CD4-positive, CD25-positive, alpha-beta regulatory T cell (primary cell): ENCODE results near the gene SV2B. TPM values are rescaled to one million over a fixed set of nuclear protein-coding genes. Genes with fewer than 3 reads are reported as not detected.
A peak's percentile ranks its signal among the peaks of the same experiment; 100 is the strongest.

ENCODE experiments used
- ATAC-seq, 2 donors: fragments of 150-1000 bp; cut with Tn5 transposase; one replicate each; pipeline ENCODE4 v1.10.0; 2021; ENCODE audit warnings: low read depth in 2 of 2, moderate number of reproducible peaks in 2 of 2, moderate library complexity in 1 of 2
- DNase-seq, 3 donors: peaks; one replicate each; pipeline versions ENCODE4 v3.0.0 to v3.0.0-alpha.2; 2012 to 2022; ENCODE audit warnings: mixed read lengths in 1 of 3
- H3K27ac ChIP-seq: one replicate; pipeline ENCODE4 v1.7.0; 2013; ENCODE audit warnings: mild to moderate bottlenecking, low read length; ENCODE audit not compliant: insufficient read depth, poor library complexity, severe bottlenecking
- H3K27me3 ChIP-seq: one replicate; pipeline ENCODE4 v1.7.0; 2013; ENCODE audit warnings: low read length; ENCODE audit not compliant: control insufficient read depth, insufficient read depth
- H3K36me3 ChIP-seq: one replicate; pipeline ENCODE4 v1.7.0; 2013; ENCODE audit warnings: mild to moderate bottlenecking, low read length, moderate library complexity; ENCODE audit not compliant: control insufficient read depth, insufficient read depth
- H3K4me1 ChIP-seq: 2 replicates; pipeline ENCODE4 v1.7.0; 2013; ENCODE audit warnings: mild to moderate bottlenecking, low read length; ENCODE audit not compliant: insufficient read depth, control insufficient read depth, poor library complexity, severe bottlenecking
- H3K4me3 ChIP-seq: one replicate; pipeline ENCODE4 v1.7.0; 2013; ENCODE audit warnings: low read depth, mild to moderate bottlenecking, low read length, moderate library complexity
- H3K9me3 ChIP-seq, 2 experiments: 1 replicate in 1 of 2; 2 replicates in 1 of 2; pipeline ENCODE4 v1.7.0; 2013; ENCODE audit warnings: low read length in 2 of 2, mild to moderate bottlenecking in 1 of 2, moderate library complexity in 1 of 2; ENCODE audit not compliant: control insufficient read depth in 2 of 2
- H3K27ac Mint-ChIP-seq, 3 donors: one replicate each; pipeline ENCODE4 v1.8.0; 2020 to 2022; ENCODE audit warnings: mild to moderate bottlenecking in 3 of 3, mixed read lengths in 3 of 3, moderate library complexity in 2 of 3
- H3K27me3 Mint-ChIP-seq: one replicate; pipeline ENCODE4 v1.8.0; 2022; ENCODE audit warnings: mild to moderate bottlenecking, mixed read lengths
- H3K36me3 Mint-ChIP-seq: one replicate; pipeline ENCODE4 v1.8.0; 2020; ENCODE audit warnings: mixed read lengths
- H3K4me1 Mint-ChIP-seq, 4 donors: one replicate each; pipeline ENCODE4 v1.8.0; 2020 to 2022; ENCODE audit warnings: mixed read lengths in 4 of 4, mild to moderate bottlenecking in 1 of 4
- H3K4me3 Mint-ChIP-seq, 4 donors: one replicate each; pipeline ENCODE4 v1.8.0; 2020 to 2022; ENCODE audit warnings: mild to moderate bottlenecking in 4 of 4, mixed read lengths in 4 of 4, moderate library complexity in 3 of 4
- H3K9me3 Mint-ChIP-seq, 7 donors: one replicate each; pipeline ENCODE4 v1.8.0; 2020 to 2022; ENCODE audit warnings: mixed read lengths in 7 of 7, mild to moderate bottlenecking in 3 of 7, moderate library complexity in 2 of 7
- polyA plus RNA-seq, 4 donors: library from polyadenylated mRNA; unstranded; fragments of 300-500 nt; fragmentation: Illumina TruSeq; gene quantifications; one replicate each; pipeline ENCODE4 v1.2.3, GENCODE V29; 2021
- total RNA-seq: library from RNA; stranded (reverse); gene quantifications from one replicate; pipeline ENCODE4 v1.2.3, GENCODE V29; 2022

The SV2B gene
- total and polyA plus RNA-seq, 5 donors from 2014 or later, result 0.06 TPM; not detected in 4

DNA sequence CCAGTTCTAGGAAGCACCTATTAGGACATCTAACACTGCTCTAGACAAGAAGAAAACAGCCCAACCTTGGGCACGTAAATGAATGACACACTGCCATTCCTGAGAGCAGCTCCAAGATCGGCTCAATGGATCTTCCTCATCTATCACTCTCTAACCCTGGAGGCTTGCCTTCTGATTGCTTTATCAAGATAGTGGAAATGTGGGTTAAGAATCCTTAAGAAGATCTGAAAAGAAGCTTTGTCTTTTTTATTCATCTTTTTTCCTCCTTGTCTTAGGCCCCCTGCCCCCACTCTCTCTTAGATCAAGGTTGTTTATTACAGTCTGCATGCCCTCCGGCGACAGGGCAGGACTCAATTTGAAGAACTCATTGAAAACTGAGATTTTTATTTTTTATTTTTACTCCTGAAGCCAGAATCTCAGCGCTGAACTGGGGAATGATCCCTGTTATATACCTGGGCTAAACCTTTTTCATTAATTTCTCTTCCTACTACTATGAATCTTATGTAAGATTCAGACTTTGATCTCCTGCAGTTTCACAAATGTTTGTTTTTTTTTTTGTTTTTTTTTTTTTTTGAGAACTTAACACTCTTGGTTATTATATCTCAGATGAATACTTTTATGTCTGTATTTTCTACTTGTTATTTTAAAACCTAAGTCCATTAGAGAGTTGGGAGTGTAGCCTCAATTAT lies 219.5 kb downstream of the SV2B start:
- DNase-seq (no peak), ATAC-seq (no peak)
- Mint-ChIP-seq H3K4me3 (peak overlapping the region; percentile 68 to 78 (median 72)), H3K4me1 (peaks cover 15 to 67% (median 45%) of the 10 kb centered on the region in 4 donors), H3K27ac (peak overlapping the region; percentile 87 to 99 (median 88)), H3K36me3 (no peaks in the 10 kb centered on the region), H3K27me3 (peaks cover 8% of the 10 kb centered on the region), H3K9me3 (peaks cover 0 to 13% (median 3%) of the 10 kb centered on the region in 7 donors)
- Histone ChIP-seq H3K4me1 (peaks cover 18% of the 10 kb centered on the region), H3K4me3 (peak overlapping the region; percentile 65), H3K9me3 (no peaks in the 10 kb centered on the region), H3K36me3 (no peaks in the 10 kb centered on the region), H3K27ac (peak overlapping the region; percentile 62), H3K27me3 (no peaks in the 10 kb centered on the region)

DNA sequence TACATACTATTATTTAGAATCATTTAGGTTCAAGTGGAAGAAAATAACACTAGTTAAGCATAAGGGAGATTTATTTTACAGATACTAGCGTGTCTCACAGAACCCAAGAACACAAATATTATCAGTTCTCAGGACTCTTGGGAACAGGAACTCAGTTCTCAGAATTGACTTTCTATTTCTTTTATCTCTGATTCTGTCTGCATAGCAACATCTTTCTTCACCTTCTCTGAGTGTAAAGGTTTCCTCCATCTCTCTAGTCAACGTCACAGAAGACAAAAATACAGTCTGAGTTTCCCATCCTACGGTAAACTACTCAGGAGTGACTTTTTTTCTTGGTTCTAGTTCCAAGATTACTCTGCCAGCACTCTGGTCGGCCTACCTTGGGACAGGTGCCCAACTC lies 220.0 kb downstream of the SV2B start:
- Mint-ChIP-seq H3K9me3 (peaks cover 0 to 15% (median 3%) of the 10 kb centered on the region in 7 donors), H3K27me3 (peaks cover 6% of the 10 kb centered on the region), H3K36me3 (no peaks in the 10 kb centered on the region), H3K4me3 (peak overlapping the region; percentile 68 to 80 (median 74)), H3K4me1 (peaks cover 15 to 63% (median 43%) of the 10 kb centered on the region in 4 donors), H3K27ac (peak overlapping the region; percentile 87 to 99 (median 88))
- ATAC-seq (peak; percentile 78 to 83), DNase-seq (peak in 2 of 3 donors; percentile 24 to 83)
- Histone ChIP-seq H3K4me1 (peaks cover 18% of the 10 kb centered on the region), H3K27me3 (no peaks in the 10 kb centered on the region), H3K4me3 (peak overlapping the region; percentile 65), H3K36me3 (no peaks in the 10 kb centered on the region), H3K27ac (peak overlapping the region; percentile 62), H3K9me3 (no peaks in the 10 kb centered on the region)

GRCh38 chr15:91329914-91330313 lies 229.9 kb downstream of the SV2B start:
- H3K36me3 Mint-ChIP-seq, result no peaks in the 10 kb centered on the region
- Histone ChIP-seq H3K4me3 (no peak overlapping the region), H3K9me3 (no peaks in the 10 kb centered on the region), H3K36me3 (no peaks in the 10 kb centered on the region), H3K27me3 (peaks cover 2% of the 10 kb centered on the region), H3K4me1 (no peaks in the 10 kb centered on the region), H3K27ac (no peak overlapping the region)
- DNase-seq (no peak), ATAC-seq (no peak)
- peak overlapping the region in 1 of 3 donors; percentile 69 for H3K27ac Mint-ChIP-seq
- H3K4me3 Mint-ChIP-seq, result peak overlapping the region in 2 of 4 donors; percentile 1 to 27
- no peaks in the 10 kb centered on the region for H3K27me3 Mint-ChIP-seq
- H3K9me3 Mint-ChIP-seq, result peaks cover 0 to 8% (median 3%) of the 10 kb centered on the region in 7 donors
- peaks cover 0 to 22% (median 14%) of the 10 kb centered on the region in 4 donors for H3K4me1 Mint-ChIP-seq

DNA sequence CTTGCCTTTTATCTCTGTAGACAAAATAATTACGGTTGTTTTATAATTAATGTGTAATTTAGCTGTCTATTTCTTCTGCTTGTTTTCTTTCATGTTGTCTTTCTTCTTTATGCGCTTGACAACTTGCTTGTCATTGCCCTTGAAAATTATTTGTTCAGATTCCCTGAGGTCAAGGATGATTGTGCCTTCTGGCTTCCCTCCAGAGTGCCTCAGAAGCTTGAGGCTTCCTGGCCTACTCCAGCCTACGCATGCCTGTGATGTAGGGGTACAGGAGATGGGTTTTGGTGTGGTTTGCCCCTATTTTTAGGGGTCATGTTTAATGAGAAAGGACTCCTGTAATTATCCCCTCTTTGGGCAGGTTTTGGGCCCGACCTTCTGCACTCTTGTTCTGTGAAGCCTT lies 231.5 kb downstream of the SV2B start:
- no peaks in the 10 kb centered on the region for H3K9me3 ChIP-seq
- Mint-ChIP-seq H3K4me3 (no peak overlapping the region), H3K4me1 (peaks cover 3 to 34% (median 25%) of the 10 kb centered on the region in 4 donors), H3K9me3 (peaks cover 0 to 8% (median 3%) of the 10 kb centered on the region in 7 donors), H3K36me3 (no peaks in the 10 kb centered on the region), H3K27me3 (peaks cover 4% of the 10 kb centered on the region), H3K27ac (no peak overlapping the region)
- H3K27me3 ChIP-seq, result peaks cover 2% of the 10 kb centered on the region
- DNase-seq (no peak), ATAC-seq (no peak)
- H3K27ac ChIP-seq, result no peak overlapping the region
- H3K36me3 ChIP-seq, result no peaks in the 10 kb centered on the region
- H3K4me3 ChIP-seq, result no peak overlapping the region
- H3K4me1 ChIP-seq, result peaks cover 2% of the 10 kb centered on the region

GRCh38 chr15:91335702-91336101 lies 235.6 kb downstream of the SV2B start:
- Mint-ChIP-seq H3K27ac (no peak overlapping the region), H3K4me3 (no peak overlapping the region), H3K4me1 (peaks cover 10 to 44% (median 23%) of the 10 kb centered on the region in 4 donors), H3K36me3 (no peaks in the 10 kb centered on the region), H3K27me3 (peaks cover 10% of the 10 kb centered on the region), H3K9me3 (peaks cover 0 to 2% (median 0%) of the 10 kb centered on the region in 7 donors)
- Histone ChIP-seq H3K27ac (no peak overlapping the region), H3K27me3 (no peaks in the 10 kb centered on the region), H3K9me3 (no peaks in the 10 kb centered on the region), H3K4me3 (no peak overlapping the region), H3K4me1 (peaks cover 7% of the 10 kb centered on the region), H3K36me3 (no peaks in the 10 kb centered on the region)
- no peak for DNase-seq
- ATAC-seq, result no peak

DNA sequence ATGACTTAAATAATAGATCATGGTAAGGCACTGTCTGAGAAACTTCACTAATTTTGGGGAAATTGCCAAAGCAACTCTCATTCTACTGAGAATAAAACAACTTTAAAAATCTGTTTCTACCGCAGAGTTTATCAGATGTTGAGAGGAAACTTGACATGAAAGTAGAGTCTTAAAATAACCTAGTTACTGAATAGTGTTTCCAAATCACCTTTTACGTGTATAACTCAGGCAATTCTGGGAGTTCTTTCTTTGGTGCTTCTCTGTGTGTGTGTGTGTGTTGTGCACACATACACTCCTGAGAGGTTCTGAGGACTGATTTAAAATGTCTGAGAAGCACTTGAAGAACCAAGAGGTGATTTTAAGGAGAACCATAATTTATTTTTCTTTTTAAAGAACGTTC lies 236.6 kb downstream of the SV2B start:
- peak in 1 of 3 donors; percentile 20 for DNase-seq
- Mint-ChIP-seq H3K27me3 (peaks cover 10% of the 10 kb centered on the region), H3K4me3 (peak overlapping the region in 3 of 4 donors; percentile 14 to 75 (median 60)), H3K36me3 (no peaks in the 10 kb centered on the region), H3K4me1 (peaks cover 10 to 44% (median 19%) of the 10 kb centered on the region in 4 donors), H3K27ac (peak overlapping the region in 2 of 3 donors; percentile 5 to 16), H3K9me3 (peaks cover 0 to 2% (median 0%) of the 10 kb centered on the region in 7 donors)
- no peaks in the 10 kb centered on the region for H3K36me3 ChIP-seq
- H3K4me1 ChIP-seq, result peaks cover 7% of the 10 kb centered on the region
- H3K4me3 ChIP-seq, result peak overlapping the region; percentile 33
- H3K27ac ChIP-seq, result no peak overlapping the region
- peak; percentile 53 to 61 for ATAC-seq
- no peaks in the 10 kb centered on the region for H3K27me3 ChIP-seq
- H3K9me3 ChIP-seq, result no peaks in the 10 kb centered on the region

DNA sequence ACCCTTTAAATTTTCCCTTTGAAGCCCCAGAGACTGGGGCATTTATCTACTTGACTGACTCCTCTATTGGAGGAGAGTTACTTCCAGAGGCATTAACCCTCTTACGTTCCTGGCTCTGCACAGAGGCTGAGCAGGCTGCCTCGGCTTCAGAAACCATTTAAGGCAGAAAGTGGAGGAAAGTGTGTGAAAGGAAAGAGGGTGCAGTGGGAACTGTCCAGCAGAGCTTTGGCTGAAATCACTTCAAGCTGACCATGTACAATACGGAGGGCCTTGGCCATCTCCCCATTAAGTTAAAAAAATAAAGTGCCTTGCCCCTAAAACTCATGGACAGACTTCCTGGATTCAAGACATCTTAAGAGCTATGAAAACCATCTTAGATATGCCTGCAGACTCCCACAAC lies 238.7 kb downstream of the SV2B start:
- Mint-ChIP-seq H3K9me3 (peaks cover 0 to 2% (median 0%) of the 10 kb centered on the region in 7 donors), H3K27ac (no peak overlapping the region), H3K4me1 (peaks cover 10 to 48% (median 21%) of the 10 kb centered on the region in 4 donors), H3K36me3 (no peaks in the 10 kb centered on the region), H3K27me3 (peaks cover 15% of the 10 kb centered on the region), H3K4me3 (no peak overlapping the region)
- Histone ChIP-seq H3K27me3 (peaks cover 2% of the 10 kb centered on the region), H3K27ac (no peak overlapping the region), H3K4me3 (no peak overlapping the region), H3K9me3 (no peaks in the 10 kb centered on the region), H3K36me3 (no peaks in the 10 kb centered on the region), H3K4me1 (peaks cover 7% of the 10 kb centered on the region)
- ATAC-seq, result no peak
- peak in 1 of 3 donors; percentile 20 for DNase-seq
